Stimulated activated CD8-positive, alpha-beta memory T cell treated with anti-CD3 and anti-CD28 coated beads, Interleukin-7, amount 100 ng/mL, for 48 hours (primary cell): ENCODE data around the gene ATP2B1.
"Not testable (repeated sequence)": the region's sequence is repeated elsewhere in the genome, so short reads cannot be mapped to it uniquely, and the experiment has no call there.

Experiments
- DNase-seq, 2 donors: peaks; one replicate each; pipeline ENCODE4 v3.0.0-alpha.2; 2020; ENCODE audit warnings: low read depth in 1 of 2; ENCODE audit errors: extremely low read depth in 1 of 2

ATP2B1 gene

GRCh38 chr12:89708565-89709156 is at the start of gene ATP2B1:
Gene ATP2B1, minus strand, starts transcription at chr12:89708838. Its CDS starts 52,952 bp downstream, at chr12:89655886.
- peak; percentile 66 to 72 for DNase-seq

- not testable (repeated sequence) for DNase-seq
Observed at GRCh38 chr12:89757987-89758386, 49.3 kb upstream of the ATP2B1 start.

- DNase-seq = no peak
Observed at GRCh38 chr12:89756585-89757398, 48.2 kb upstream of the ATP2B1 start.

- no peak for DNase-seq
Observed at GRCh38 chr12:89756194-89756584, 47.6 kb upstream of the ATP2B1 start.

GRCh38 chr12:89753997-89754396 is 45.4 kb upstream of the ATP2B1 start:
- DNase-seq = no peak

- no peak for DNase-seq
Observed at GRCh38 chr12:89752341-89752740, 43.7 kb upstream of the ATP2B1 start.

- no peak for DNase-seq
Observed at GRCh38 chr12:89750389-89751351, 42.0 kb upstream of the ATP2B1 start.

GRCh38 chr12:89748791-89749190 is 40.2 kb upstream of the ATP2B1 start:
- DNase-seq = no peak

GRCh38 chr12:89745286-89745685 is 36.6 kb upstream of the ATP2B1 start:
- DNase-seq = no peak

GRCh38 chr12:89742337-89743022 is 33.8 kb upstream of the ATP2B1 start:
- no peak for DNase-seq

GRCh38 chr12:89740943-89741342 is 32.3 kb upstream of the ATP2B1 start:
- DNase-seq = no peak

- DNase-seq = no peak
Observed at GRCh38 chr12:89736995-89737394, 28.4 kb upstream of the ATP2B1 start.

GRCh38 chr12:89733579-89734201 is 25.1 kb upstream of the ATP2B1 start:
- no peak for DNase-seq

- no peak for DNase-seq
Observed at GRCh38 chr12:89732522-89732921, 23.9 kb upstream of the ATP2B1 start.

- DNase-seq = no peak
Observed at GRCh38 chr12:89731614-89732013, 23.0 kb upstream of the ATP2B1 start.

GRCh38 chr12:89731089-89731488 is 22.5 kb upstream of the ATP2B1 start:
- DNase-seq = no peak

GRCh38 chr12:89729946-89730459 is 21.4 kb upstream of the ATP2B1 start:
- no peak for DNase-seq

- DNase-seq = no peak
Observed at GRCh38 chr12:89723276-89723675, 14.6 kb upstream of the ATP2B1 start.

GRCh38 chr12:89721291-89721987 is 12.8 kb upstream of the ATP2B1 start:
- no peak for DNase-seq
